K562 (cell line): ENCODE measurements around the gene NIPBL. TPM values are rescaled to one million over a fixed set of nuclear protein-coding genes. Genes with fewer than 3 reads are reported as not detected.
A peak's percentile ranks its signal among the peaks of the same experiment; 100 is the strongest.

ENCODE experiments used
- IFI16 ChIP-seq: fragments of 250-450 bp; sonication (Bioruptor Pico); IDR thresholded peaks from 2 replicates; pipeline ENCODE4 v2.1.2; 2022; ENCODE audit warnings: mild to moderate bottlenecking, inconsistent platforms
- NRF1 ChIP-seq, 2 experiments: fragments of 450-650 bp; IDR thresholded peaks in 1 of 2; conservative IDR thresholded peaks in 1 of 2; 2 replicates each; pipeline ENCODE4 v1.6.1; 2014; ENCODE audit warnings: mild to moderate bottlenecking in 2 of 2
- ZNF124 ChIP-seq: sonication (generic); formaldehyde crosslinking; IDR thresholded peaks from 2 replicates; pipeline ENCODE4 v1.8.1; 2022; ENCODE audit warnings: missing genetic modification reagents
- ZNF197 ChIP-seq: fragments of 200-800 bp; sonication (Bioruptor generic); IDR thresholded peaks from 2 replicates; pipeline ENCODE4 v1.6.1; 2016; ENCODE audit warnings: low read depth, missing genetic modification characterization, missing compliant biosample characterization
- ZNF384 ChIP-seq: IDR thresholded peaks from 2 replicates; pipeline ENCODE4 v1.6.1; 2012; ENCODE audit warnings: low read depth, low read length, improper control_type of control experiment
- ZNF79 ChIP-seq: fragments of 250-450 bp; sonication (Bioruptor Pico); IDR thresholded peaks from 2 replicates; pipeline ENCODE4 v1.4.0; 2020; ENCODE audit warnings: low read depth, mild to moderate bottlenecking, moderate library complexity
- polyA plus RNA-seq, 8 experiments: library from polyadenylated mRNA; depleted of rRNA in 4 of 8; stranded (reverse) in 5 of 8; unstranded in 3 of 8; fragments of >200 nt; fragmentation: Nextera tagmentation in 2 of 8; fragmentation: Illumina TruSeq in 1 of 8; extraction: Ambion mirVana in 2 of 8; extraction: Trizol in 1 of 8; gene quantifications; 2 replicates each; pipeline versions ENCODE4 v1.2.1 to v1.2.3, GENCODE V29; 2011 to 2014; ENCODE audit warnings: inconsistent platforms in 1 of 8, missing spikeins in 1 of 8
- total RNA-seq, 7 experiments: library from RNA; depleted of rRNA in 6 of 7; stranded (reverse); fragments of >200 nt in 6 of 7; fragmentation: Illumina TruSeq in 2 of 7; extraction: Trizol in 2 of 7; gene quantifications; 2 replicates each; pipeline versions ENCODE4 v1.2.1 to v1.2.3, GENCODE V29; 2011 to 2021; ENCODE audit warnings: low replicate concordance in 1 of 7
- TF ChIP-seq, protein P1 (sequence below): fragments of 200-400 bp; formaldehyde crosslinking; IDR thresholded peaks from 2 replicates; pipeline ENCODE4 v1.6.1; 2017; ENCODE audit warnings: mild to moderate bottlenecking, low read depth, low read length, moderate library complexity
- TF ChIP-seq, protein P2 (sequence below), 2 experiments: fragments of 450-650 bp in 1 of 2; sonication (generic) in 1 of 2; formaldehyde crosslinking; conservative IDR thresholded peaks; 2 replicates each; pipeline versions ENCODE4 v1.4.0 to v1.8.1; 2020 to 2022; ENCODE audit warnings: mild to moderate bottlenecking in 1 of 2, missing genetic modification reagents in 1 of 2
- TF ChIP-seq, protein P3 (sequence below): fragments of 450-650 bp; IDR thresholded peaks from 2 replicates; pipeline ENCODE4 v1.6.1; 2017; ENCODE audit warnings: mild to moderate bottlenecking, moderate library complexity
- TF ChIP-seq, protein P4 (sequence below), 2 experiments: fragments of 450-650 bp in 1 of 2; sonication (generic) in 1 of 2; formaldehyde crosslinking in 1 of 2; IDR thresholded peaks; 2 replicates each; pipeline versions ENCODE4 v1.7.1 to v1.9.0; 2016 to 2022; ENCODE audit warnings: inconsistent platforms in 1 of 2, mild to moderate bottlenecking in 1 of 2, missing genetic modification reagents in 1 of 2
- TF ChIP-seq, protein P5 (sequence below): fragments of 250-450 bp; sonication (Bioruptor Pico); IDR thresholded peaks from 2 replicates; pipeline ENCODE4 v1.8.0; 2021; ENCODE audit warnings: moderate library complexity, mild to moderate bottlenecking, inconsistent platforms

Gene NIPBL
- total and polyA plus RNA-seq, 9 of the 15 experiments (the other 6 are each of a cell fraction or from before 2014, with no cell fraction given) = 12.9 to 56.7 (median 38.9) TPM

DNA sequence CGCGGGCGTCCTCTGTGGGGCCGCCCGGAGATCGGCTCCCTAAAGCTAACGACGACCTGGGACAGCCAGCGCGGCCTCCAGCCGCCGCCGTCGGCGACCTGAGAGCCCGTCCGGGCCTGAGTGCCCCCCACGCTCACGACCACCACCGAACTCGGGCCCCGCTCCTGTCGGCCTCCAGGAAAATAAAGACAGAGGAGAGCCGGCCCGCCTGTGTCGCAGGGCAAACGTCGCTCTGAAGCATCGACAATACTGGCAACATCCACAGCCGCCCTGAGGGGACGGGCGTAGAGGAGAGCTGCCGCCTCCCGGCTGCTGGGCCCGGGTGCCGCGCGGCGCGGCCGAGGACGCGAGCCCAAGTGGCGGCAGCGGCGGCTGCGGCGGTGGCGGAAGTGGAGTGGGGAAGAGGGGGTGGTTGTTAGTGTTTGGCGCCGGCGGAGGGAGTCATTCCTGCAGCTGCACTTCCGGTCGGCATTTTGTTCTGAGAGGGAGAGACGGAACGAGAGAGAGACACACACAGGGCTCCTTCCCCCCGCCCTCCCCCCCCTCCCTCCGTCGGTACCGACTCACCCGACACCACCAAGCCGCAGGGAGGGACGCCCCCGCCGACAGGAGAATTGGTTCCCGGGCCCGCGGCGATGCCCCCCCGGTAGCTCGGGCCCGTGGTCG is at the start of gene NIPBL (continued):
- TF ChIP-seq, protein P1, sequence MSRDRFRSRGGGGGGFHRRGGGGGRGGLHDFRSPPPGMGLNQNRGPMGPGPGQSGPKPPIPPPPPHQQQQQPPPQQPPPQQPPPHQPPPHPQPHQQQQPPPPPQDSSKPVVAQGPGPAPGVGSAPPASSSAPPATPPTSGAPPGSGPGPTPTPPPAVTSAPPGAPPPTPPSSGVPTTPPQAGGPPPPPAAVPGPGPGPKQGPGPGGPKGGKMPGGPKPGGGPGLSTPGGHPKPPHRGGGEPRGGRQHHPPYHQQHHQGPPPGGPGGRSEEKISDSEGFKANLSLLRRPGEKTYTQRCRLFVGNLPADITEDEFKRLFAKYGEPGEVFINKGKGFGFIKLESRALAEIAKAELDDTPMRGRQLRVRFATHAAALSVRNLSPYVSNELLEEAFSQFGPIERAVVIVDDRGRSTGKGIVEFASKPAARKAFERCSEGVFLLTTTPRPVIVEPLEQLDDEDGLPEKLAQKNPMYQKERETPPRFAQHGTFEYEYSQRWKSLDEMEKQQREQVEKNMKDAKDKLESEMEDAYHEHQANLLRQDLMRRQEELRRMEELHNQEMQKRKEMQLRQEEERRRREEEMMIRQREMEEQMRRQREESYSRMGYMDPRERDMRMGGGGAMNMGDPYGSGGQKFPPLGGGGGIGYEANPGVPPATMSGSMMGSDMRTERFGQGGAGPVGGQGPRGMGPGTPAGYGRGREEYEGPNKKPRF = no peak
- TF ChIP-seq NRF1 (conservative IDR thresholded peaks at IDR 0.05 in 1 of 2, IDR thresholded peaks at IDR 0.05 in 1 of 2) (no peak), ZNF79 (CRISPR knock-in tag) (no peak), ZNF384 (no peak), ZNF124 (CRISPR knock-in tag) (no peak), ZNF197 (CRISPR knock-in tag) (no peak; the same call in 1 of the 2 replicates), IFI16 (CRISPR knock-in tag) (no peak)
- TF ChIP-seq, protein P2, sequence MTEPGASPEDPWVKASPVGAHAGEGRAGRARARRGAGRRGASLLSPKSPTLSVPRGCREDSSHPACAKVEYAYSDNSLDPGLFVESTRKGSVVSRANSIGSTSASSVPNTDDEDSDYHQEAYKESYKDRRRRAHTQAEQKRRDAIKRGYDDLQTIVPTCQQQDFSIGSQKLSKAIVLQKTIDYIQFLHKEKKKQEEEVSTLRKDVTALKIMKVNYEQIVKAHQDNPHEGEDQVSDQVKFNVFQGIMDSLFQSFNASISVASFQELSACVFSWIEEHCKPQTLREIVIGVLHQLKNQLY (CRISPR knock-in tag; conservative IDR thresholded peaks at IDR 0.05) = 0 out of 4 replicates have a peak, but pooled peaks of 1 of the 2 experiments have one; percentile 62
- TF ChIP-seq, protein P3, sequence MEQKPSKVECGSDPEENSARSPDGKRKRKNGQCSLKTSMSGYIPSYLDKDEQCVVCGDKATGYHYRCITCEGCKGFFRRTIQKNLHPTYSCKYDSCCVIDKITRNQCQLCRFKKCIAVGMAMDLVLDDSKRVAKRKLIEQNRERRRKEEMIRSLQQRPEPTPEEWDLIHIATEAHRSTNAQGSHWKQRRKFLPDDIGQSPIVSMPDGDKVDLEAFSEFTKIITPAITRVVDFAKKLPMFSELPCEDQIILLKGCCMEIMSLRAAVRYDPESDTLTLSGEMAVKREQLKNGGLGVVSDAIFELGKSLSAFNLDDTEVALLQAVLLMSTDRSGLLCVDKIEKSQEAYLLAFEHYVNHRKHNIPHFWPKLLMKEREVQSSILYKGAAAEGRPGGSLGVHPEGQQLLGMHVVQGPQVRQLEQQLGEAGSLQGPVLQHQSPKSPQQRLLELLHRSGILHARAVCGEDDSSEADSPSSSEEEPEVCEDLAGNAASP = no peak
- TF ChIP-seq, protein P4, sequence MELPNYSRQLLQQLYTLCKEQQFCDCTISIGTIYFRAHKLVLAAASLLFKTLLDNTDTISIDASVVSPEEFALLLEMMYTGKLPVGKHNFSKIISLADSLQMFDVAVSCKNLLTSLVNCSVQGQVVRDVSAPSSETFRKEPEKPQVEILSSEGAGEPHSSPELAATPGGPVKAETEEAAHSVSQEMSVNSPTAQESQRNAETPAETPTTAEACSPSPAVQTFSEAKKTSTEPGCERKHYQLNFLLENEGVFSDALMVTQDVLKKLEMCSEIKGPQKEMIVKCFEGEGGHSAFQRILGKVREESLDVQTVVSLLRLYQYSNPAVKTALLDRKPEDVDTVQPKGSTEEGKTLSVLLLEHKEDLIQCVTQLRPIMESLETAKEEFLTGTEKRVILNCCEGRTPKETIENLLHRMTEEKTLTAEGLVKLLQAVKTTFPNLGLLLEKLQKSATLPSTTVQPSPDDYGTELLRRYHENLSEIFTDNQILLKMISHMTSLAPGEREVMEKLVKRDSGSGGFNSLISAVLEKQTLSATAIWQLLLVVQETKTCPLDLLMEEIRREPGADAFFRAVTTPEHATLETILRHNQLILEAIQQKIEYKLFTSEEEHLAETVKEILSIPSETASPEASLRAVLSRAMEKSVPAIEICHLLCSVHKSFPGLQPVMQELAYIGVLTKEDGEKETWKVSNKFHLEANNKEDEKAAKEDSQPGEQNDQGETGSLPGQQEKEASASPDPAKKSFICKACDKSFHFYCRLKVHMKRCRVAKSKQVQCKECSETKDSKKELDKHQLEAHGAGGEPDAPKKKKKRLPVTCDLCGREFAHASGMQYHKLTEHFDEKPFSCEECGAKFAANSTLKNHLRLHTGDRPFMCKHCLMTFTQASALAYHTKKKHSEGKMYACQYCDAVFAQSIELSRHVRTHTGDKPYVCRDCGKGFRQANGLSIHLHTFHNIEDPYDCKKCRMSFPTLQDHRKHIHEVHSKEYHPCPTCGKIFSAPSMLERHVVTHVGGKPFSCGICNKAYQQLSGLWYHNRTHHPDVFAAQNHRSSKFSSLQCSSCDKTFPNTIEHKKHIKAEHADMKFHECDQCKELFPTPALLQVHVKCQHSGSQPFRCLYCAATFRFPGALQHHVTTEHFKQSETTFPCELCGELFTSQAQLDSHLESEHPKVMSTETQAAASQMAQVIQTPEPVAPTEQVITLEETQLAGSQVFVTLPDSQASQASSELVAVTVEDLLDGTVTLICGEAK (IDR thresholded peaks at IDR 0.05) = peak; percentile 97
- TF ChIP-seq, protein P4 (CRISPR knock-in tag; IDR thresholded peaks at IDR 0.05) = no peak
- TF ChIP-seq, protein P5, sequence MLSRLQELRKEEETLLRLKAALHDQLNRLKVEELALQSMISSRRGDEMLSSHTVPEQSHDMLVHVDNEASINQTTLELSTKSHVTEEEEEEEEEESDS (CRISPR knock-in tag) = no peak
